ENCODE measurements around the gene AFAP1L2.

- no peak for TF ChIP-seq CTCF (IDR thresholded peaks at IDR 0.05)
- TF ChIP-seq EZH2 (IDR thresholded peaks at IDR 0.05), result no peak
Observed at GRCh38 chr10:114252092-114252491, 152.2 kb downstream of the AFAP1L2 start.

All from neural progenitor cell (in vitro differentiated cells).